ENCODE results near the gene FBXW7. TPM values are rescaled to one million over a fixed set of nuclear protein-coding genes. Genes with fewer than 3 reads are reported as not detected.
A peak's percentile ranks its signal among the peaks of the same experiment; 100 is the strongest.

The FBXW7 gene
- 30.1 and 67.7 TPM in 2 replicates for total RNA-seq
- 18.5 and 19.7 TPM in 2 replicates for polyA plus RNA-seq

- Histone ChIP-seq H3K9me3 (ENCODE audit: low read depth) (no peaks in the 10 kb centered on the region), H3K36me3 (no peaks in the 10 kb centered on the region), H3K27me3 (no peaks in the 10 kb centered on the region), H3K27ac (peak within 1 kb of the TSS; percentile 90), H3K4me3 (peak within 1 kb of the TSS; percentile 75), H3K4me1 (ENCODE audit: low read depth) (peaks cover 29% of the 10 kb centered on the region)
- no peak for TF ChIP-seq CTCF (IDR thresholded peaks at IDR 0.05; ENCODE audit: low read depth, low read length)
- DNase-seq (ENCODE audit: low read depth in 1 of 2, low spot score in 1 of 2), result peak; percentile 99
Observed at GRCh38 chr4:152535903-152536544, at the start of gene FBXW7. TSS of gene FBXW7 (minus strand) at chr4:152536092. CDS start at chr4:152411803, 124,289 bp downstream.

- no peak overlapping the region for H3K4me3 ChIP-seq
- peaks cover 8% of the 10 kb centered on the region for H3K4me1 ChIP-seq (ENCODE audit: low read depth)
- H3K9me3 ChIP-seq (ENCODE audit: low read depth), result no peaks in the 10 kb centered on the region
- H3K27me3 ChIP-seq, result no peaks in the 10 kb centered on the region
- H3K36me3 ChIP-seq, result no peaks in the 10 kb centered on the region
- TF ChIP-seq CTCF (IDR thresholded peaks at IDR 0.05; ENCODE audit: low read depth, low read length), result no peak
- DNase-seq (ENCODE audit: low read depth in 1 of 2, low spot score in 1 of 2), result no peak
- no peak overlapping the region for H3K27ac ChIP-seq
Observed at GRCh38 chr4:152585023-152585441, 49.1 kb upstream of the FBXW7 start.

GRCh38 chr4:152581536-152582160 lies 45.8 kb upstream of the FBXW7 start:
- peaks cover 16% of the 10 kb centered on the region for H3K4me1 ChIP-seq (ENCODE audit: low read depth)
- H3K36me3 ChIP-seq, result no peaks in the 10 kb centered on the region
- no peaks in the 10 kb centered on the region for H3K9me3 ChIP-seq (ENCODE audit: low read depth)
- no peak overlapping the region for H3K27ac ChIP-seq
- DNase-seq (ENCODE audit: low read depth in 1 of 2, low spot score in 1 of 2), result peak in 1 of 2 donors; percentile 41
- TF ChIP-seq CTCF (IDR thresholded peaks at IDR 0.05; ENCODE audit: low read depth, low read length), result peak; percentile 42
- no peaks in the 10 kb centered on the region for H3K27me3 ChIP-seq
- H3K4me3 ChIP-seq, result no peak overlapping the region

- H3K36me3 ChIP-seq, result no peaks in the 10 kb centered on the region
- peak in 1 of 2 donors; percentile 22 for DNase-seq (ENCODE audit: low read depth in 1 of 2, low spot score in 1 of 2)
- no peak for TF ChIP-seq CTCF (IDR thresholded peaks at IDR 0.05; ENCODE audit: low read depth, low read length)
- no peak overlapping the region for H3K4me3 ChIP-seq
- no peak overlapping the region for H3K27ac ChIP-seq
- H3K27me3 ChIP-seq, result no peaks in the 10 kb centered on the region
- no peaks in the 10 kb centered on the region for H3K9me3 ChIP-seq (ENCODE audit: low read depth)
- H3K4me1 ChIP-seq (ENCODE audit: low read depth), result peaks cover 16% of the 10 kb centered on the region
Observed at GRCh38 chr4:152579916-152580315, 44.0 kb upstream of the FBXW7 start.

- DNase-seq (ENCODE audit: low read depth in 1 of 2, low spot score in 1 of 2), result no peak
- Histone ChIP-seq H3K36me3 (no peaks in the 10 kb centered on the region), H3K4me1 (ENCODE audit: low read depth) (peaks cover 16% of the 10 kb centered on the region), H3K9me3 (ENCODE audit: low read depth) (no peaks in the 10 kb centered on the region), H3K27ac (no peak overlapping the region), H3K27me3 (no peaks in the 10 kb centered on the region), H3K4me3 (no peak overlapping the region)
- no peak for TF ChIP-seq CTCF (IDR thresholded peaks at IDR 0.05; ENCODE audit: low read depth, low read length)
Observed at GRCh38 chr4:152579107-152579764, 43.3 kb upstream of the FBXW7 start.
